SK-N-SH treated with all-trans-retinoic acid at 6 μM for 48 hours (cell line): ENCODE measurements around the gene BCR.

ENCODE experiments used
- ATAC-seq: fragments of 200-7000 bp; cut with Tn5 transposase; 3 replicates; pipeline ENCODE4 v1.9.1; 2020; ENCODE audit warnings: mild to moderate bottlenecking, moderate library complexity
- ARNTL ChIP-seq: fragments of 450-650 bp; formaldehyde crosslinking; IDR thresholded peaks from 2 replicates; pipeline ENCODE4 v1.5.0; 2020; ENCODE audit warnings: low read depth, mild to moderate bottlenecking, moderate library complexity, borderline replicate concordance
- BACH2 ChIP-seq: fragments of 250-450 bp; sonication (Bioruptor Pico); IDR thresholded peaks from 2 replicates; pipeline ENCODE4 v1.9.0; 2021; ENCODE audit warnings: mild to moderate bottlenecking, borderline replicate concordance
- CSDC2 ChIP-seq: fragments of 250-450 bp; sonication (Bioruptor Pico); IDR thresholded peaks from 2 replicates; pipeline ENCODE4 v1.5.0; 2020; ENCODE audit warnings: mild to moderate bottlenecking, moderate library complexity
- ESRRG ChIP-seq: fragments of 250-450 bp; sonication (Bioruptor Pico); IDR thresholded peaks from 2 replicates; pipeline ENCODE4 v1.6.1; 2021; ENCODE audit warnings: mild to moderate bottlenecking
- GLIS3 ChIP-seq: fragments of 250-450 bp; sonication (Bioruptor Pico); IDR thresholded peaks from 2 replicates; pipeline ENCODE4 v1.5.0; 2020; ENCODE audit warnings: mild to moderate bottlenecking, moderate library complexity
- ISL1 ChIP-seq: fragments of 250-450 bp; sonication (Bioruptor Pico); IDR thresholded peaks from 2 replicates; pipeline ENCODE4 v2.1.2; 2022; ENCODE audit warnings: mild to moderate bottlenecking, moderate library complexity
- OSR1 ChIP-seq: fragments of 250-450 bp; sonication (Bioruptor Pico); IDR thresholded peaks from 2 replicates; pipeline ENCODE4 v1.8.0; 2022; ENCODE audit warnings: moderate library complexity, mild to moderate bottlenecking, inconsistent platforms
- PPARA ChIP-seq: fragments of 250-450 bp; sonication (Bioruptor Pico); IDR thresholded peaks from 2 replicates; pipeline ENCODE4 v1.5.0; 2020; ENCODE audit warnings: mild to moderate bottlenecking, borderline replicate concordance
- RARB ChIP-seq: fragments of 250-450 bp; sonication (Bioruptor Pico); IDR thresholded peaks from 2 replicates; pipeline ENCODE4 v1.8.0; 2021; ENCODE audit warnings: mild to moderate bottlenecking, moderate library complexity
- SNAI2 ChIP-seq: fragments of 250-450 bp; sonication (Bioruptor Pico); IDR thresholded peaks from 2 replicates; pipeline ENCODE4 v1.5.0; 2020; ENCODE audit warnings: mild to moderate bottlenecking, moderate library complexity
- TCF4 ChIP-seq: fragments of 250-450 bp; sonication (Bioruptor Pico); IDR thresholded peaks from 2 replicates; pipeline ENCODE4 v1.8.0; 2021; ENCODE audit warnings: mild to moderate bottlenecking, moderate library complexity, borderline replicate concordance
- TOX ChIP-seq: fragments of 250-450 bp; sonication (Bioruptor Pico); IDR thresholded peaks from 2 replicates; pipeline ENCODE4 v1.8.0; 2021; ENCODE audit warnings: mild to moderate bottlenecking, moderate library complexity, borderline replicate concordance
- ZC3H10 ChIP-seq: fragments of 250-450 bp; sonication (Bioruptor Pico); IDR thresholded peaks from 2 replicates; pipeline ENCODE4 v1.5.1; 2021; ENCODE audit warnings: mild to moderate bottlenecking, moderate library complexity
- ZFP3 ChIP-seq: fragments of 250-450 bp; sonication (Bioruptor Pico); IDR thresholded peaks from 2 replicates; pipeline ENCODE4 v1.5.0; 2020; ENCODE audit warnings: mild to moderate bottlenecking, moderate library complexity
- ZNF565 ChIP-seq: fragments of 450-650 bp; formaldehyde crosslinking; conservative IDR thresholded peaks from 2 replicates; pipeline ENCODE4 v1.5.0; 2020; ENCODE audit warnings: low read depth, mild to moderate bottlenecking, moderate library complexity
- ZNF70 ChIP-seq: fragments of 450-650 bp; formaldehyde crosslinking; IDR thresholded peaks from 2 replicates; pipeline ENCODE4 v1.5.0; 2020; ENCODE audit warnings: mild to moderate bottlenecking, moderate library complexity
- ZNF8 ChIP-seq: fragments of 450-650 bp; formaldehyde crosslinking; IDR thresholded peaks from 2 replicates; pipeline ENCODE4 v1.5.0; 2020; ENCODE audit warnings: mild to moderate bottlenecking, moderate library complexity
- TF ChIP-seq, protein P1 (sequence below): fragments of 250-450 bp; sonication (Bioruptor Pico); IDR thresholded peaks from 2 replicates; pipeline ENCODE4 v1.8.0; 2021; ENCODE audit warnings: low read depth, mild to moderate bottlenecking, moderate library complexity, borderline replicate concordance
- TF ChIP-seq, protein P2 (sequence below): fragments of 250-450 bp; sonication (Bioruptor Pico); IDR thresholded peaks from 2 replicates; pipeline ENCODE4 v1.5.0; 2020; ENCODE audit warnings: mild to moderate bottlenecking, moderate library complexity
- TF ChIP-seq, protein P3 (sequence below): fragments of 250-450 bp; sonication (Bioruptor Pico); IDR thresholded peaks from 2 replicates; pipeline ENCODE4 v1.5.1; 2021; ENCODE audit warnings: mild to moderate bottlenecking, moderate library complexity
- TF ChIP-seq, protein P4 (sequence below): fragments of 250-450 bp; sonication (Bioruptor Pico); IDR thresholded peaks from 2 replicates; pipeline ENCODE4 v1.8.0; 2020; ENCODE audit warnings: mild to moderate bottlenecking, moderate library complexity, borderline replicate concordance
- TF ChIP-seq, protein P5 (sequence below): fragments of 250-450 bp; sonication (Bioruptor Pico); IDR thresholded peaks from 2 replicates; pipeline ENCODE4 v1.5.1; 2020; ENCODE audit warnings: low read depth, mild to moderate bottlenecking, moderate library complexity

Gene BCR

DNA sequence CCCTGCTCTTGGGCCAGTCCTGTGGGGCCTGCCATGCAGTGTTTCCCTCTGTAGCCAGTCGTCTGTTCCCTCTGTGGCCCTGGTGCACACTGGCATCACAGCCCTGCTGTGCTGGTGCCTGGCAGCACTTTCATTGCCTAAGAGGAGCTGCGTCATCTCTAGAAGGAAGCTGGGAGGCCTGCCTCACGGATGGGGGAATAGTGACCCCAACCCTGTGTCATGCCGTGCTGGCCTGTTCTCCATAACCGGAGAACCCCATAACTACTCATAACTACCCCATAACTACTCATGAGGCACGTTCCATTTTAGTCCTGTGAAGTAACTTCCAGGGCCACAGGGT lies 21.0 kb upstream of the BCR start (continued):
- TF ChIP-seq ARNTL (CRISPR knock-in tag) (no peak), ISL1 (CRISPR knock-in tag) (no peak), PPARA (no peak)
- TF ChIP-seq, all 23 proteins: peak for 0

DNA sequence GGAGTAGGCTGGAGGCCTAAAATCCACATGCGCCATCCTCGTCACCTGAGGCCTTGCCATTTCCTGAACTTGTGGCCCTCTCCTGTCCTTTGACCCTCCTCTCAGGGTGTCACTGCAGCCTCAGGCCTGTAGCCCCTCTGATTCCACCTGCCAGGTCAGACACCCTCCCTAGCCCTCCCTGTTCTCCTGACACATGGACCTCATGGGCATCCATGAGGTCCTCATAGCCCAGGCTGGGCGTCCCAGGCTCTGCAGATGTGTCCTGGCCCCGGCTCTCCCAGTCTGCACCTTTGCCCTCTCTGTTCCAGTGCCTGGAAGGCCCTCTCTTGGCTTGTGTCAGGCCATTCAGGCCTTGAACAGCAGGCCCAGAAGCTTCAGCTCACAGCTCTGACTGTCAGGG lies 19.3 kb upstream of the BCR start:
- no peak for ATAC-seq
- TF ChIP-seq, protein P1, sequence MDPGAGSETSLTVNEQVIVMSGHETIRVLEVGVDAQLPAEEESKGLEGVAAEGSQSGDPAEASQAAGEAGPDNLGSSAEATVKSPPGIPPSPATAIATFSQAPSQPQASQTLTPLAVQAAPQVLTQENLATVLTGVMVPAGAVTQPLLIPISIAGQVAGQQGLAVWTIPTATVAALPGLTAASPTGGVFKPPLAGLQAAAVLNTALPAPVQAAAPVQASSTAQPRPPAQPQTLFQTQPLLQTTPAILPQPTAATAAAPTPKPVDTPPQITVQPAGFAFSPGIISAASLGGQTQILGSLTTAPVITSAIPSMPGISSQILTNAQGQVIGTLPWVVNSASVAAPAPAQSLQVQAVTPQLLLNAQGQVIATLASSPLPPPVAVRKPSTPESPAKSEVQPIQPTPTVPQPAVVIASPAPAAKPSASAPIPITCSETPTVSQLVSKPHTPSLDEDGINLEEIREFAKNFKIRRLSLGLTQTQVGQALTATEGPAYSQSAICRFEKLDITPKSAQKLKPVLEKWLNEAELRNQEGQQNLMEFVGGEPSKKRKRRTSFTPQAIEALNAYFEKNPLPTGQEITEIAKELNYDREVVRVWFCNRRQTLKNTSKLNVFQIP (CRISPR knock-in tag) = no peak
- TF ChIP-seq RARB (no peak), ZFP3 (CRISPR knock-in tag) (no peak), ISL1 (CRISPR knock-in tag) (no peak), CSDC2 (no peak), PPARA (no peak), ZC3H10 (CRISPR knock-in tag) (no peak), ZNF8 (CRISPR knock-in tag) (no peak), SNAI2 (CRISPR knock-in tag) (no peak), BACH2 (CRISPR knock-in tag) (no peak), ESRRG (CRISPR knock-in tag) (no peak), TOX (CRISPR knock-in tag) (no peak), ZNF70 (CRISPR knock-in tag) (no peak), OSR1 (CRISPR knock-in tag) (no peak), ARNTL (CRISPR knock-in tag) (no peak), ZNF565 (no peak), GLIS3 (no peak)
- TF ChIP-seq, protein P2, sequence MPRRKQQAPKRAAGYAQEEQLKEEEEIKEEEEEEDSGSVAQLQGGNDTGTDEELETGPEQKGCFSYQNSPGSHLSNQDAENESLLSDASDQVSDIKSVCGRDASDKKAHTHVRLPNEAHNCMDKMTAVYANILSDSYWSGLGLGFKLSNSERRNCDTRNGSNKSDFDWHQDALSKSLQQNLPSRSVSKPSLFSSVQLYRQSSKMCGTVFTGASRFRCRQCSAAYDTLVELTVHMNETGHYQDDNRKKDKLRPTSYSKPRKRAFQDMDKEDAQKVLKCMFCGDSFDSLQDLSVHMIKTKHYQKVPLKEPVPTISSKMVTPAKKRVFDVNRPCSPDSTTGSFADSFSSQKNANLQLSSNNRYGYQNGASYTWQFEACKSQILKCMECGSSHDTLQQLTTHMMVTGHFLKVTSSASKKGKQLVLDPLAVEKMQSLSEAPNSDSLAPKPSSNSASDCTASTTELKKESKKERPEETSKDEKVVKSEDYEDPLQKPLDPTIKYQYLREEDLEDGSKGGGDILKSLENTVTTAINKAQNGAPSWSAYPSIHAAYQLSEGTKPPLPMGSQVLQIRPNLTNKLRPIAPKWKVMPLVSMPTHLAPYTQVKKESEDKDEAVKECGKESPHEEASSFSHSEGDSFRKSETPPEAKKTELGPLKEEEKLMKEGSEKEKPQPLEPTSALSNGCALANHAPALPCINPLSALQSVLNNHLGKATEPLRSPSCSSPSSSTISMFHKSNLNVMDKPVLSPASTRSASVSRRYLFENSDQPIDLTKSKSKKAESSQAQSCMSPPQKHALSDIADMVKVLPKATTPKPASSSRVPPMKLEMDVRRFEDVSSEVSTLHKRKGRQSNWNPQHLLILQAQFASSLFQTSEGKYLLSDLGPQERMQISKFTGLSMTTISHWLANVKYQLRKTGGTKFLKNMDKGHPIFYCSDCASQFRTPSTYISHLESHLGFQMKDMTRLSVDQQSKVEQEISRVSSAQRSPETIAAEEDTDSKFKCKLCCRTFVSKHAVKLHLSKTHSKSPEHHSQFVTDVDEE (CRISPR knock-in tag) = no peak
- TF ChIP-seq, protein P3, sequence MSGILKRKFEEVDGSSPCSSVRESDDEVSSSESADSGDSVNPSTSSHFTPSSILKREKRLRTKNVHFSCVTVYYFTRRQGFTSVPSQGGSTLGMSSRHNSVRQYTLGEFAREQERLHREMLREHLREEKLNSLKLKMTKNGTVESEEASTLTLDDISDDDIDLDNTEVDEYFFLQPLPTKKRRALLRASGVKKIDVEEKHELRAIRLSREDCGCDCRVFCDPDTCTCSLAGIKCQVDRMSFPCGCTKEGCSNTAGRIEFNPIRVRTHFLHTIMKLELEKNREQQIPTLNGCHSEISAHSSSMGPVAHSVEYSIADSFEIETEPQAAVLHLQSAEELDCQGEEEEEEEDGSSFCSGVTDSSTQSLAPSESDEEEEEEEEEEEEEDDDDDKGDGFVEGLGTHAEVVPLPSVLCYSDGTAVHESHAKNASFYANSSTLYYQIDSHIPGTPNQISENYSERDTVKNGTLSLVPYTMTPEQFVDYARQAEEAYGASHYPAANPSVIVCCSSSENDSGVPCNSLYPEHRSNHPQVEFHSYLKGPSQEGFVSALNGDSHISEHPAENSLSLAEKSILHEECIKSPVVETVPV = no peak
- TF ChIP-seq, protein P4, sequence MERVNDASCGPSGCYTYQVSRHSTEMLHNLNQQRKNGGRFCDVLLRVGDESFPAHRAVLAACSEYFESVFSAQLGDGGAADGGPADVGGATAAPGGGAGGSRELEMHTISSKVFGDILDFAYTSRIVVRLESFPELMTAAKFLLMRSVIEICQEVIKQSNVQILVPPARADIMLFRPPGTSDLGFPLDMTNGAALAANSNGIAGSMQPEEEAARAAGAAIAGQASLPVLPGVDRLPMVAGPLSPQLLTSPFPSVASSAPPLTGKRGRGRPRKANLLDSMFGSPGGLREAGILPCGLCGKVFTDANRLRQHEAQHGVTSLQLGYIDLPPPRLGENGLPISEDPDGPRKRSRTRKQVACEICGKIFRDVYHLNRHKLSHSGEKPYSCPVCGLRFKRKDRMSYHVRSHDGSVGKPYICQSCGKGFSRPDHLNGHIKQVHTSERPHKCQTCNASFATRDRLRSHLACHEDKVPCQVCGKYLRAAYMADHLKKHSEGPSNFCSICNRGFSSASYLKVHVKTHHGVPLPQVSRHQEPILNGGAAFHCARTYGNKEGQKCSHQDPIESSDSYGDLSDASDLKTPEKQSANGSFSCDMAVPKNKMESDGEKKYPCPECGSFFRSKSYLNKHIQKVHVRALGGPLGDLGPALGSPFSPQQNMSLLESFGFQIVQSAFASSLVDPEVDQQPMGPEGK = no peak
- TF ChIP-seq, all 23 proteins: peak for 0

DNA sequence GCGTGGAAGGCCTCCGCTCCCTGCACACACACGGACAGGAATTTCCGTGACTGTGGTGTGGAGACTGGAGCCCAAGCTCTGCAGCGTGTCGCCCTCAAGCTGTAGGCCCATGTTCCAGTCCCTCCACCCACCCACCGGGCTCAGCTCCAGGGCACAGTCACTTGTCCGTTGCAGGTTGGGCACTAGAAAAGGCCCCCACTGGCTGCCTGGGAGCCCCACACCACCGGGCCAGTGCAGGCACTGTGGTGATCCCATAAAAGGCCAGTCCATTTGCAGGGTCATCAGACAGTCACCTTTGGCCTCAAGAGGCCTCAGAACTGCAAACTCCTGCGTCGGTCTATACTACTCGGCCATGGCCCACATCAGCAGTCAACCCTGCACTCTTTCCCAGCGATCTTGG lies 18.7 kb upstream of the BCR start:
- no peak for ATAC-seq

More for the DNA sequence above, 18.7 kb upstream of the BCR start:
- TF ChIP-seq CSDC2 (no peak), BACH2 (CRISPR knock-in tag) (no peak), ESRRG (CRISPR knock-in tag) (no peak), ZFP3 (CRISPR knock-in tag) (no peak), GLIS3 (no peak), TCF4 (no peak), OSR1 (CRISPR knock-in tag) (no peak)
- TF ChIP-seq, protein P5, sequence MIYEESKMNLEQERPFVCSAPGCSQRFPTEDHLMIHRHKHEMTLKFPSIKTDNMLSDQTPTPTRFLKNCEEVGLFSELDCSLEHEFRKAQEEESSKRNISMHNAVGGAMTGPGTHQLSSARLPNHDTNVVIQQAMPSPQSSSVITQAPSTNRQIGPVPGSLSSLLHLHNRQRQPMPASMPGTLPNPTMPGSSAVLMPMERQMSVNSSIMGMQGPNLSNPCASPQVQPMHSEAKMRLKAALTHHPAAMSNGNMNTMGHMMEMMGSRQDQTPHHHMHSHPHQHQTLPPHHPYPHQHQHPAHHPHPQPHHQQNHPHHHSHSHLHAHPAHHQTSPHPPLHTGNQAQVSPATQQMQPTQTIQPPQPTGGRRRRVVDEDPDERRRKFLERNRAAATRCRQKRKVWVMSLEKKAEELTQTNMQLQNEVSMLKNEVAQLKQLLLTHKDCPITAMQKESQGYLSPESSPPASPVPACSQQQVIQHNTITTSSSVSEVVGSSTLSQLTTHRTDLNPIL (CRISPR knock-in tag) = no peak
